ENCODE measurements around the gene EIF3D.

- TF ChIP-seq ZC3H10 (CRISPR knock-in tag; IDR thresholded peaks at IDR 0.05), result no peak
- no peak for TF ChIP-seq CREB5 (CRISPR knock-in tag; IDR thresholded peaks at IDR 0.05; ENCODE audit: low read depth)
- TF ChIP-seq ARNTL (CRISPR knock-in tag; IDR thresholded peaks at IDR 0.05; ENCODE audit: borderline replicate concordance, low read depth), result no peak
- TF ChIP-seq ZNF8 (CRISPR knock-in tag; IDR thresholded peaks at IDR 0.05), result no peak
- no peak for TF ChIP-seq TCF4 (CRISPR knock-in tag; IDR thresholded peaks at IDR 0.05; ENCODE audit: borderline replicate concordance)
- no peak for TF ChIP-seq OSR1 (CRISPR knock-in tag; IDR thresholded peaks at IDR 0.05)
- TF ChIP-seq CSDC2 (CRISPR knock-in tag; IDR thresholded peaks at IDR 0.05), result no peak
- TF ChIP-seq ZFP3 (CRISPR knock-in tag; IDR thresholded peaks at IDR 0.05), result no peak
- no peak for TF ChIP-seq TOX (CRISPR knock-in tag; IDR thresholded peaks at IDR 0.05; ENCODE audit: borderline replicate concordance)
- no peak for TF ChIP-seq TSHZ2 (CRISPR knock-in tag; IDR thresholded peaks at IDR 0.05)
- TF ChIP-seq PATZ1 (CRISPR knock-in tag; IDR thresholded peaks at IDR 0.05; ENCODE audit: borderline replicate concordance), result peak; percentile 59; the same call in 1 of the 2 replicates
- no peak for TF ChIP-seq RARB (CRISPR knock-in tag; IDR thresholded peaks at IDR 0.05)
- TF ChIP-seq POU6F1 (CRISPR knock-in tag; IDR thresholded peaks at IDR 0.05; ENCODE audit: borderline replicate concordance, low read depth), result no peak
- TF ChIP-seq BACH2 (CRISPR knock-in tag; IDR thresholded peaks at IDR 0.05; ENCODE audit: borderline replicate concordance), result no peak
Measured at GRCh38 chr22:36467042-36467810, 61.7 kb downstream of the EIF3D start.

All from SK-N-SH treated with all-trans-retinoic acid at 6 μM for 48 hours (cell line).